Neural cell (in vitro differentiated cells): Measurements from ENCODE around the gene RCAN1. TPM values are rescaled to one million over a fixed set of nuclear protein-coding genes. Genes with fewer than 3 reads are reported as not detected.

Source experiments
- H2AFZ ChIP-seq: fragments of 200-600, 300-800 bp; sonication (generic), shearing (Covaris generic); 2 replicates; pipeline ENCODE4 v1.6.0; 2014; ENCODE audit warnings: low read depth, mild to moderate bottlenecking, antibody characterized with exemption, low read length, moderate library complexity
- H3F3A ChIP-seq: fragments of 200-600 bp; shearing (Covaris generic); 2 replicates; pipeline ENCODE4 v1.6.1; 2016; ENCODE audit warnings: mild to moderate bottlenecking, moderate library complexity, mixed read lengths, antibody characterized with exemption, low read length; ENCODE audit not compliant: insufficient read depth, poor library complexity, severe bottlenecking
- H3K27ac ChIP-seq: fragments of 200-600, 300-800 bp; sonication (generic), shearing (Covaris generic); 2 replicates; pipeline ENCODE4 v1.5.1; 2014; ENCODE audit warnings: mild to moderate bottlenecking, low read length, moderate library complexity
- H3K27me3 ChIP-seq: fragments of 300-800, 200-600 bp; sonication (generic), shearing (Covaris generic); 2 replicates; pipeline ENCODE4 v1.6.0; 2014; ENCODE audit warnings: mild to moderate bottlenecking, low read depth, low read length, moderate library complexity; ENCODE audit not compliant: insufficient read depth
- H3K36me3 ChIP-seq: fragments of 300-800, 200-600 bp; sonication (generic), shearing (Covaris generic); 2 replicates; pipeline ENCODE4 v1.5.1; 2014; ENCODE audit warnings: mild to moderate bottlenecking, antibody characterized with exemption, low read length, moderate library complexity; ENCODE audit not compliant: insufficient read depth
- H3K4me2 ChIP-seq: fragments of 300-800, 200-600 bp; sonication (generic), shearing (Covaris generic); 2 replicates; pipeline ENCODE4 v1.6.0; 2014; ENCODE audit warnings: mild to moderate bottlenecking, low read length
- H3K4me3 ChIP-seq: fragments of 300-800, 200-600 bp; sonication (generic), shearing (Covaris generic); 2 replicates; pipeline ENCODE4 v1.5.1; 2014; ENCODE audit warnings: mild to moderate bottlenecking, low read length, moderate library complexity
- H3K79me2 ChIP-seq: fragments of 200-600 bp; shearing (Covaris generic); replicated peaks from 2 replicates; pipeline ENCODE4 v1.6.0; 2014; ENCODE audit warnings: mild to moderate bottlenecking, low read length, moderate library complexity; ENCODE audit not compliant: insufficient read depth
- H3K9ac ChIP-seq: fragments of 300-800, 200-600 bp; sonication (generic), shearing (Covaris generic); 2 replicates; pipeline ENCODE4 v1.6.1; 2016; ENCODE audit warnings: mild to moderate bottlenecking, low read length, mixed read lengths
- H3K9me2 ChIP-seq: fragments of 200-600 bp; shearing (Covaris generic); 2 replicates; pipeline ENCODE4 v1.6.1; 2016; ENCODE audit warnings: mild to moderate bottlenecking, low read length, mixed read lengths; ENCODE audit not compliant: insufficient read depth
- H3K9me3 ChIP-seq: fragments of 200-600, 300-800 bp; sonication (generic), shearing (Covaris generic); 2 replicates; pipeline ENCODE4 v1.6.1; 2016; ENCODE audit warnings: mild to moderate bottlenecking, mixed run types, low read length, moderate library complexity, mixed read lengths
- H4K20me1 ChIP-seq: fragments of 200-600 bp; shearing (Covaris generic); 2 replicates; pipeline ENCODE4 v1.6.1; 2016; ENCODE audit warnings: mild to moderate bottlenecking, mixed run types; ENCODE audit not compliant: insufficient read depth
- EZH2 ChIP-seq: fragments of 200-600, 300-800 bp; shearing (Covaris generic), sonication (generic); IDR thresholded peaks from 2 replicates; pipeline ENCODE4 v1.6.1; 2014; ENCODE audit warnings: antibody characterized with exemption, low read length, borderline replicate concordance, mild to moderate bottlenecking; ENCODE audit not compliant: insufficient read depth, poor library complexity, severe bottlenecking
- MXI1 ChIP-seq: fragments of 450-650 bp; conservative IDR thresholded peaks from 2 replicates; pipeline ENCODE4 v1.6.1; 2014; ENCODE audit warnings: antibody characterized with exemption, mild to moderate bottlenecking; ENCODE audit not compliant: poor library complexity, severe bottlenecking
- POLR2AphosphoS5 ChIP-seq: IDR thresholded peaks from 2 replicates; pipeline ENCODE4 v1.6.1; 2012
- REST ChIP-seq: IDR thresholded peaks from 2 replicates; pipeline ENCODE4 v1.6.1; 2012; ENCODE audit warnings: borderline replicate concordance
- SMC3 ChIP-seq: fragments of 450-650 bp; conservative IDR thresholded peaks from 2 replicates; pipeline ENCODE4 v1.6.1; 2014; ENCODE audit warnings: antibody characterized with exemption, mild to moderate bottlenecking, moderate library complexity; ENCODE audit not compliant: poor library complexity
- polyA plus RNA-seq: library from polyadenylated mRNA; depleted of rRNA; stranded (reverse); fragments of >200 nt; gene quantifications from 2 replicates; pipeline ENCODE4 v1.2.3, GENCODE V29; 2014

Gene RCAN1
- polyA plus RNA-seq, 1 donor from 2014 or later: 46.0 TPM

GRCh38 chr21:34590520-34590919 lies 24.4 kb downstream of the RCAN1 start:
- Histone ChIP-seq H3K36me3 (no peaks in the 10 kb centered on the region), H3F3A (no peaks in the 10 kb centered on the region), H4K20me1 (no peaks in the 10 kb centered on the region), H3K27ac (no peak overlapping the region), H3K9me2 (no peaks in the 10 kb centered on the region), H2AFZ (no peak overlapping the region), H3K27me3 (no peaks in the 10 kb centered on the region), H3K9ac (no peak overlapping the region), H3K9me3 (no peaks in the 10 kb centered on the region), H3K4me3 (no peak overlapping the region), H3K79me2 (no peaks in the 10 kb centered on the region), H3K4me2 (no peak overlapping the region)
- TF ChIP-seq SMC3: no peak

GRCh38 chr21:34589511-34590282 lies 25.2 kb downstream of the RCAN1 start:
- Histone ChIP-seq H3K4me3 (no peak overlapping the region), H3K4me2 (no peak overlapping the region), H3F3A (no peaks in the 10 kb centered on the region), H2AFZ (no peak overlapping the region), H3K9ac (no peak overlapping the region), H3K9me2 (no peaks in the 10 kb centered on the region), H3K79me2 (no peaks in the 10 kb centered on the region), H3K9me3 (no peaks in the 10 kb centered on the region), H4K20me1 (no peaks in the 10 kb centered on the region), H3K27me3 (no peaks in the 10 kb centered on the region), H3K27ac (no peak overlapping the region), H3K36me3 (no peaks in the 10 kb centered on the region)
- TF ChIP-seq REST (no peak), MXI1 (no peak)

- TF ChIP-seq SMC3: no peak
- no peak for TF ChIP-seq POLR2AphosphoS5
- no peak for TF ChIP-seq EZH2
- H3F3A ChIP-seq: no peaks in the 10 kb centered on the region
- H3K4me2 ChIP-seq: no peak overlapping the region
- no peaks in the 10 kb centered on the region for H3K9me2 ChIP-seq
- no peaks in the 10 kb centered on the region for H3K79me2 ChIP-seq
- no peak overlapping the region for H3K27ac ChIP-seq
- no peak overlapping the region for H3K4me3 ChIP-seq
- H4K20me1 ChIP-seq: no peaks in the 10 kb centered on the region
- no peaks in the 10 kb centered on the region for H3K27me3 ChIP-seq
- no peaks in the 10 kb centered on the region for H3K9me3 ChIP-seq
- no peak overlapping the region for H2AFZ ChIP-seq
- H3K9ac ChIP-seq: no peak overlapping the region
- no peaks in the 10 kb centered on the region for H3K36me3 ChIP-seq
These were observed 30.9 kb downstream of the RCAN1 start for GRCh38 chr21:34583926-34584563.
